ENCODE data around the gene CCDC14.

DNA sequence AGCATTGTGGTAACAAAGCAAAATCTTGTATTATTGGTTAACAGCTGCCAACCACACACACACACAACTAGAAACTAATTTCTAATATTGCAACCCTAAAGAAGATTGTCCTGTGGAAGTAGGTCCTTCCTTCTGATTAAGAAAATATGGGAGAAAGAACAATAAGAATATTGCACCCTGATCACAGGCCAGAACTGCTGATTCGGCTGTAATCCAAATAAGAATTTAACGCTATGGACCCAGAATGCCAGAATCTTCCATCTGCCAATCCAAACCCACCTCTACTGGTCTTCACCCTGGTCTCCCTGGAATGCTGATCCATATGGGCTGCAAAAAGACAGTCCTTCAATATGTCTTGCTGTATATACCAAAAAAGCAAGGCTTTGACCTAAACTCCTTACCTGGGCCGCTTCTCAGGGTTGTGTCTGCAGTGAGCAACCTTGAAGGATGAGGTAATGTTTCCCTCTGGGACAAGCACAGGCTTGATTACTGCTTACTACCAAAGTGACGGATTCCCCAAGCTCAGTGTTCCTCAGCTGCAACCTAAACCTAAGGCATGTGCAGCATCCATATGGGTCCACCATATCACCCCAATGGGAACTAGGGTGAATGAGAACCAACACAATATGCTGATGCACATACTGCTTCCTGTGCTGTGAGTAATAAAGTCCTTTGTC is 8.0 kb downstream of the CCDC14 start:
- TF ChIP-seq CTCF (IDR thresholded peaks at IDR 0.05; ENCODE audit: poor library complexity, severe bottlenecking) (no peak), EZH2 (IDR thresholded peaks at IDR 0.05; ENCODE audit: borderline replicate concordance, insufficient read depth, low read length, poor library complexity, severe bottlenecking) (no peak), RAD21 (conservative IDR thresholded peaks at IDR 0.05) (no peak)
